GM12878 (cell line): ENCODE results near the gene ATP2A1. TPM values are rescaled to one million over a fixed set of nuclear protein-coding genes. Genes with fewer than 3 reads are reported as not detected.

Source experiments
- LARP7 ChIP-seq: fragments of 450-650 bp; IDR thresholded peaks from 2 replicates; pipeline ENCODE4 v1.6.1; 2017; ENCODE audit warnings: mild to moderate bottlenecking
- NR2F1 ChIP-seq: fragments of 450-650 bp; conservative IDR thresholded peaks from 2 replicates; pipeline ENCODE4 v1.6.1; 2017; ENCODE audit warnings: mild to moderate bottlenecking
- POLR2A ChIP-seq: IDR thresholded peaks from 2 replicates; pipeline ENCODE4 v1.6.1; 2011; ENCODE audit warnings: low read depth, mild to moderate bottlenecking, low read length
- POLR2AphosphoS5 ChIP-seq: IDR thresholded peaks from 2 replicates; pipeline ENCODE4 v1.6.1; 2011; ENCODE audit warnings: mild to moderate bottlenecking, low read length, inconsistent platforms
- RB1 ChIP-seq: fragments of 450-650 bp; formaldehyde crosslinking; IDR thresholded peaks from 2 replicates; pipeline ENCODE4 v1.6.1; 2017; ENCODE audit warnings: mild to moderate bottlenecking, borderline replicate concordance
- RELA ChIP-seq: fragments of 450-650 bp; IDR thresholded peaks from 2 replicates; pipeline ENCODE4 v1.8.0; 2014; ENCODE audit warnings: borderline replicate concordance; ENCODE audit not compliant: partially characterized antibody
- SMARCA5 ChIP-seq: fragments of 450-650 bp; IDR thresholded peaks from 2 replicates; pipeline ENCODE4 v1.6.1; 2017; ENCODE audit warnings: mild to moderate bottlenecking
- SRF ChIP-seq, 2 experiments: IDR thresholded peaks; 2 replicates each; pipeline ENCODE4 v1.6.1; 2011; ENCODE audit warnings: low read depth in 2 of 2, low read length in 2 of 2, mild to moderate bottlenecking in 1 of 2, moderate library complexity in 1 of 2
- ZNF217 ChIP-seq: fragments of 450-650 bp; IDR thresholded peaks from 2 replicates; pipeline ENCODE4 v1.6.1; 2017; ENCODE audit warnings: antibody characterized with exemption, mild to moderate bottlenecking
- ZZZ3 ChIP-seq: IDR thresholded peaks from 2 replicates; pipeline ENCODE4 v1.6.1; 2011; ENCODE audit warnings: low read depth; ENCODE audit not compliant: control insufficient read depth, insufficient read length
- polyA plus RNA-seq, 11 experiments: library from polyadenylated mRNA; depleted of rRNA in 4 of 11; unstranded in 6 of 11; stranded (reverse) in 5 of 11; fragments of >200 nt; fragmentation: Nextera tagmentation in 4 of 11; fragmentation: Illumina TruSeq in 1 of 11; extraction: Ambion mirVana in 4 of 11; extraction: Trizol in 1 of 11; gene quantifications; 1 replicate in 1 of 11; 2 replicates in 10 of 11; pipeline versions ENCODE4 v1.2.1 to v1.2.3, GENCODE V29; 2011 to 2016; ENCODE audit warnings: inconsistent platforms in 2 of 11, missing spikeins in 2 of 11, low read depth in 1 of 11
- total RNA-seq, 4 experiments: library from RNA; depleted of rRNA in 3 of 4; stranded (reverse); fragments of >200 nt in 3 of 4; fragmentation: Illumina TruSeq in 1 of 4; extraction: Trizol in 1 of 4; gene quantifications; 2 replicates each; pipeline versions ENCODE4 v1.2.1 to v1.2.3, GENCODE V29; 2013 to 2021
- TF ChIP-seq, protein P1 (sequence below): fragments of 450-650 bp; IDR thresholded peaks from 2 replicates; pipeline ENCODE4 v1.6.1; 2017; ENCODE audit warnings: mild to moderate bottlenecking, moderate library complexity

The ATP2A1 gene
- total and polyA plus RNA-seq, 10 of the 15 experiments (the other 5 are each of a cell fraction or from before 2014, with no cell fraction given) = 0.13 to 1.7 (median 0.88) TPM

DNA sequence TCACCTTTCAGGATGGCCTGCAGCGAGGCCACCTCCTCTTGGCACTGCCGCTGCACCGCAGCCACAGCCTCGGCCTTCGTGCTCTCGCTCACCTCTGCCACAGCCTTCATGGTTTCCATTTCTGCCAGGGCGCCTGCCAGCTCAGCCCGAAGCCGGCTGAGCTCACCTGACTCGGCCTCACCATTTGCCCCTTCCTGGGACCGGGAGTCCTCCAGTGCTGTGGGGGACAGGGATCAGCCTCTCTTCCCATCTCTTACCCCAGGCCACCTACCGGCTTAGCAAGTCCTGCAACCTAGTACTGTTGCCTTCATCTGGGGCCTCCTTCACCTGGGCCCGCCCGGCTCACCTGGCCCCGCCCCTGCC is 46.1 kb downstream of the ATP2A1 start (continued):
- TF ChIP-seq, protein P1, sequence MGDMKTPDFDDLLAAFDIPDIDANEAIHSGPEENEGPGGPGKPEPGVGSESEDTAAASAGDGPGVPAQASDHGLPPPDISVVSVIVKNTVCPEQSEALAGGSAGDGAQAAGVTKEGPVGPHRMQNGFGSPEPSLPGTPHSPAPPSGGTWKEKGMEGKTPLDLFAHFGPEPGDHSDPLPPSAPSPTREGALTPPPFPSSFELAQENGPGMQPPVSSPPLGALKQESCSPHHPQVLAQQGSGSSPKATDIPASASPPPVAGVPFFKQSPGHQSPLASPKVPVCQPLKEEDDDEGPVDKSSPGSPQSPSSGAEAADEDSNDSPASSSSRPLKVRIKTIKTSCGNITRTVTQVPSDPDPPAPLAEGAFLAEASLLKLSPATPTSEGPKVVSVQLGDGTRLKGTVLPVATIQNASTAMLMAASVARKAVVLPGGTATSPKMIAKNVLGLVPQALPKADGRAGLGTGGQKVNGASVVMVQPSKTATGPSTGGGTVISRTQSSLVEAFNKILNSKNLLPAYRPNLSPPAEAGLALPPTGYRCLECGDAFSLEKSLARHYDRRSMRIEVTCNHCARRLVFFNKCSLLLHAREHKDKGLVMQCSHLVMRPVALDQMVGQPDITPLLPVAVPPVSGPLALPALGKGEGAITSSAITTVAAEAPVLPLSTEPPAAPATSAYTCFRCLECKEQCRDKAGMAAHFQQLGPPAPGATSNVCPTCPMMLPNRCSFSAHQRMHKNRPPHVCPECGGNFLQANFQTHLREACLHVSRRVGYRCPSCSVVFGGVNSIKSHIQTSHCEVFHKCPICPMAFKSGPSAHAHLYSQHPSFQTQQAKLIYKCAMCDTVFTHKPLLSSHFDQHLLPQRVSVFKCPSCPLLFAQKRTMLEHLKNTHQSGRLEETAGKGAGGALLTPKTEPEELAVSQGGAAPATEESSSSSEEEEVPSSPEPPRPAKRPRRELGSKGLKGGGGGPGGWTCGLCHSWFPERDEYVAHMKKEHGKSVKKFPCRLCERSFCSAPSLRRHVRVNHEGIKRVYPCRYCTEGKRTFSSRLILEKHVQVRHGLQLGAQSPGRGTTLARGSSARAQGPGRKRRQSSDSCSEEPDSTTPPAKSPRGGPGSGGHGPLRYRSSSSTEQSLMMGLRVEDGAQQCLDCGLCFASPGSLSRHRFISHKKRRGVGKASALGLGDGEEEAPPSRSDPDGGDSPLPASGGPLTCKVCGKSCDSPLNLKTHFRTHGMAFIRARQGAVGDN = 0 out of 2 replicates have a peak, but pooled peaks have one; percentile 28
- no peak for TF ChIP-seq RELA
- peak; percentile 71; the same call in 1 of the 2 replicates for TF ChIP-seq ZNF217
- 0 out of 2 replicates have a peak, but pooled peaks have one; percentile 70 for TF ChIP-seq RB1
- TF ChIP-seq SMARCA5 = peak; percentile 97
- TF ChIP-seq SRF (IDR thresholded peaks at IDR 0.05; ENCODE audit: low read depth in 2 of 2, low read length in 2 of 2) = no peak
- TF ChIP-seq ZZZ3 = no peak
- TF ChIP-seq POLR2AphosphoS5 = 0 out of 2 replicates have a peak, but pooled peaks have one; percentile 29
- TF ChIP-seq LARP7 = peak; percentile 87
- TF ChIP-seq NR2F1 = 0 out of 2 replicates have a peak, but pooled peaks have one; percentile 27
- TF ChIP-seq POLR2A = no peak
